H1 (cell line): Measurements from ENCODE around the gene P2RY8. TPM values are rescaled to one million over a fixed set of nuclear protein-coding genes. Genes with fewer than 3 reads are reported as not detected.

Source experiments
- CTCF ChIA-PET: fragments of 300-600 bp; sonication (Branson Sonifier 250); formaldehyde crosslinking; loops from one replicate; lab custom pipeline; 2021; ENCODE audit not compliant: partially characterized antibody; lab: Charles Lee
- POLR2A ChIA-PET: fragments of 300-600 bp; sonication (Branson Sonifier 250); formaldehyde crosslinking; loops from one replicate; lab custom pipeline; 2021; ENCODE audit warnings: inconsistent platforms; ENCODE audit not compliant: partially characterized antibody; lab: Charles Lee
- DNase-seq, 2 experiments: peaks; one replicate each; pipeline versions ENCODE4 v3.0.0 to v3.0.0-alpha.2; 2010 to 2022; ENCODE audit warnings: low spot score in 2 of 2, low read depth in 1 of 2, mixed read lengths in 1 of 2
- FAIRE-seq: peaks from 2 replicates; lab custom pipeline; 2011; peaks lifted over from hg19 to GRCh38; lab: Jason Lieb, UNC
- H2AFZ ChIP-seq: 2 replicates; pipeline ENCODE4 v1.8.1; 2012; ENCODE audit warnings: low read length, inconsistent platforms
- H2AK5ac ChIP-seq: 2 replicates; pipeline ENCODE4 v1.6.1; 2013; ENCODE audit warnings: low read depth, low read length
- H2BK120ac ChIP-seq: replicated peaks from 2 replicates; pipeline ENCODE3; 2013; ENCODE audit warnings: low read depth, low read length, inconsistent platforms
- H2BK12ac ChIP-seq: 2 replicates; pipeline ENCODE4 v1.6.1; 2013; ENCODE audit warnings: low read depth, low read length
- H2BK15ac ChIP-seq: 2 replicates; pipeline ENCODE4 v1.6.1; 2013; ENCODE audit warnings: low read length
- H2BK20ac ChIP-seq: 2 replicates; pipeline ENCODE4 v1.6.1; 2013; ENCODE audit warnings: low read length
- H2BK5ac ChIP-seq: 2 replicates; pipeline ENCODE4 v1.6.1; 2013; ENCODE audit warnings: low read depth, low read length
- H3K14ac ChIP-seq: 2 replicates; pipeline ENCODE4 v1.6.1; 2013; ENCODE audit warnings: inconsistent platforms; ENCODE audit not compliant: insufficient read length
- H3K18ac ChIP-seq: 2 replicates; pipeline ENCODE4 v1.6.1; 2013; ENCODE audit warnings: low read length; ENCODE audit errors: extremely low read depth
- H3K23ac ChIP-seq: 2 replicates; pipeline ENCODE4 v1.6.1; 2013; ENCODE audit warnings: inconsistent platforms; ENCODE audit not compliant: insufficient read length
- H3K23me2 ChIP-seq: 2 replicates; pipeline ENCODE4 v1.6.1; 2013; ENCODE audit warnings: low read depth, low read length
- H3K27ac ChIP-seq: 2 replicates; pipeline ENCODE4 v1.6.1; 2011; ENCODE audit warnings: low read depth, low read length, inconsistent platforms
- H3K27me3 ChIP-seq, 4 experiments: replicated peaks in 1 of 4; 1 replicate in 1 of 4; 2 replicates in 3 of 4; pipeline versions ENCODE4 v1.6.1 to v1.8.1; 2011 to 2013; ENCODE audit warnings: low read length in 3 of 4, mild to moderate bottlenecking in 3 of 4, inconsistent platforms in 2 of 4, mixed read lengths in 2 of 4, moderate library complexity in 1 of 4; ENCODE audit not compliant: control insufficient read depth in 3 of 4, insufficient read depth in 3 of 4; ENCODE audit errors: extremely low read depth in 1 of 4
- H3K36me3 ChIP-seq, 4 experiments: 2 replicates each; pipeline versions ENCODE4 v1.6.1 to v1.8.1; 2011 to 2013; ENCODE audit warnings: mild to moderate bottlenecking in 4 of 4, low read length in 3 of 4, moderate library complexity in 2 of 4, control low read depth in 1 of 4, inconsistent platforms in 1 of 4; ENCODE audit not compliant: insufficient read depth in 4 of 4, control insufficient read depth in 2 of 4
- H3K4ac ChIP-seq: replicated peaks from 2 replicates; pipeline ENCODE3; 2013; ENCODE audit warnings: low read length, low read depth, mixed read lengths, inconsistent platforms; ENCODE audit not compliant: insufficient read length
- H3K4me1 ChIP-seq, 4 experiments: replicated peaks in 1 of 4; 1 replicate in 1 of 4; 2 replicates in 3 of 4; pipeline versions ENCODE4 v1.6.1 to v1.8.1; 2011 to 2013; ENCODE audit warnings: low read length in 3 of 4, inconsistent platforms in 2 of 4, mixed read lengths in 1 of 4; ENCODE audit not compliant: insufficient read depth in 4 of 4, control insufficient read depth in 3 of 4
- H3K4me2 ChIP-seq, 2 experiments: 2 replicates each; pipeline versions ENCODE4 v1.6.1 to v1.8.1; 2011 to 2013; ENCODE audit warnings: low read depth in 2 of 2, low read length in 2 of 2, control low read depth in 1 of 2, inconsistent platforms in 1 of 2, mild to moderate bottlenecking in 1 of 2; ENCODE audit not compliant: insufficient read depth in 1 of 2
- H3K4me3 ChIP-seq, 4 experiments: fragments of 200-600, 300-600 bp in 1 of 4; sonication (generic), shearing (Covaris generic), sonication (Bioruptor Twin) in 1 of 4; 2 replicates each; pipeline versions ENCODE4 v1.5.1 to v1.8.1; 2011 to 2016; ENCODE audit warnings: low read length in 4 of 4, low read depth in 3 of 4, control low read depth in 2 of 4, inconsistent platforms in 2 of 4, mild to moderate bottlenecking in 2 of 4, mixed read lengths in 1 of 4, moderate library complexity in 1 of 4; ENCODE audit not compliant: insufficient read depth in 2 of 4; ENCODE audit errors: extremely low read depth in 1 of 4
- H3K56ac ChIP-seq: replicated peaks from 2 replicates; pipeline ENCODE3; 2013; ENCODE audit warnings: low read depth, mild to moderate bottlenecking, mixed read lengths, low read length, inconsistent platforms; ENCODE audit not compliant: insufficient read length
- H3K79me1 ChIP-seq: 2 replicates; pipeline ENCODE4 v1.6.1; 2013; ENCODE audit warnings: low read depth, low read length, control low read depth
- H3K79me2 ChIP-seq, 2 experiments: 2 replicates each; pipeline versions ENCODE4 v1.6.1 to v1.8.1; 2012 to 2013; ENCODE audit warnings: low read length in 2 of 2, mild to moderate bottlenecking in 2 of 2, inconsistent platforms in 1 of 2; ENCODE audit not compliant: insufficient read depth in 2 of 2, control insufficient read depth in 1 of 2
- H3K9ac ChIP-seq, 4 experiments: replicated peaks in 1 of 4; 1 replicate in 1 of 4; 2 replicates in 3 of 4; pipeline versions ENCODE4 v1.6.1 to v1.8.1; 2011 to 2013; ENCODE audit warnings: low read depth in 3 of 4, low read length in 3 of 4, control low read depth in 2 of 4, mild to moderate bottlenecking in 2 of 4, moderate library complexity in 2 of 4, inconsistent platforms in 1 of 4; ENCODE audit errors: extremely low read depth in 1 of 4
- H3K9me3 ChIP-seq, 2 experiments: 2 replicates each; pipeline versions ENCODE4 v1.6.1 to v1.8.1; 2012 to 2013; ENCODE audit warnings: mild to moderate bottlenecking in 2 of 2, moderate library complexity in 2 of 2, control low read depth in 1 of 2, inconsistent platforms in 1 of 2, low read depth in 1 of 2, low read length in 1 of 2, mixed read lengths in 1 of 2; ENCODE audit not compliant: insufficient read depth in 2 of 2
- H4K20me1 ChIP-seq, 2 experiments: replicated peaks in 1 of 2; 2 replicates each; pipeline versions ENCODE3 to v1.8.1; 2011 to 2013; ENCODE audit warnings: inconsistent platforms in 2 of 2, low read length in 2 of 2, mild to moderate bottlenecking in 1 of 2; ENCODE audit not compliant: insufficient read depth in 2 of 2, control insufficient read depth in 1 of 2
- H4K5ac ChIP-seq: 2 replicates; pipeline ENCODE4 v1.6.1; 2013; ENCODE audit warnings: low read length, low read depth, mixed read lengths, inconsistent platforms; ENCODE audit not compliant: insufficient read length
- H4K8ac ChIP-seq: 2 replicates; pipeline ENCODE4 v1.8.0; 2013; ENCODE audit warnings: mild to moderate bottlenecking, moderate library complexity, low read length, inconsistent platforms; ENCODE audit not compliant: insufficient read depth; ENCODE audit errors: extremely low read depth
- H4K91ac ChIP-seq: replicated peaks from 2 replicates; pipeline ENCODE3; 2013; ENCODE audit warnings: low read length, mixed read lengths, inconsistent platforms; ENCODE audit not compliant: insufficient read length
- ATF2 ChIP-seq: IDR thresholded peaks from 2 replicates; pipeline ENCODE4 v1.6.1; 2012; ENCODE audit warnings: low read length, inconsistent platforms
- CEBPB ChIP-seq: IDR thresholded peaks from 2 replicates; pipeline ENCODE4 v1.6.1; 2012; ENCODE audit warnings: low read depth, low read length
- CHD2 ChIP-seq: IDR thresholded peaks from 2 replicates; pipeline ENCODE4 v1.6.1; 2012; ENCODE audit warnings: low read length, improper control_type of control experiment
- GABPA ChIP-seq: IDR thresholded peaks from 2 replicates; pipeline ENCODE4 v1.6.1; 2011; ENCODE audit warnings: mild to moderate bottlenecking, low read length, moderate library complexity, borderline replicate concordance; ENCODE audit not compliant: insufficient read depth
- JUND ChIP-seq: IDR thresholded peaks from 2 replicates; pipeline ENCODE4 v1.6.1; 2011; ENCODE audit warnings: mild to moderate bottlenecking, improper control_type of control experiment, low read length
- KDM1A ChIP-seq: fragments of 200-600, 300-600 bp; sonication (generic); IDR thresholded peaks from 2 replicates; pipeline ENCODE4 v1.7.1; 2016; ENCODE audit warnings: mild to moderate bottlenecking, low read length, borderline replicate concordance
- MAFK ChIP-seq: IDR thresholded peaks from 2 replicates; pipeline ENCODE4 v1.6.1; 2012; ENCODE audit warnings: low read depth, mild to moderate bottlenecking, improper control_type of control experiment, low read length
- POLR2AphosphoS5 ChIP-seq: IDR thresholded peaks from 2 replicates; pipeline ENCODE4 v1.6.1; 2011; ENCODE audit warnings: low read depth, low read length
- SP2 ChIP-seq: IDR thresholded peaks from 2 replicates; pipeline ENCODE4 v1.6.1; 2012; ENCODE audit warnings: mild to moderate bottlenecking, low read length, inconsistent platforms
- SRF ChIP-seq: IDR thresholded peaks from 2 replicates; pipeline ENCODE4 v1.6.1; 2011; ENCODE audit warnings: mild to moderate bottlenecking, low read depth, low read length, moderate library complexity
- TEAD4 ChIP-seq: IDR thresholded peaks from 2 replicates; pipeline ENCODE4 v1.6.1; 2012; ENCODE audit warnings: low read depth, low read length, inconsistent platforms, mixed read lengths
- ZNF274 ChIP-seq: IDR thresholded peaks from 2 replicates; pipeline ENCODE4 v1.7.0; 2012; ENCODE audit warnings: low read length, borderline replicate concordance; ENCODE audit errors: extremely low read depth
- WGBS, 2 experiments: shearing (Covaris generic) in 1 of 2; methylation state at CpG; one replicate each; pipeline versions ENCODE4 v1.1.6 to v1.1.7; 2013 to 2015; ENCODE audit warnings: low lambda C conversion rate in 2 of 2, mixed read lengths in 2 of 2, inconsistent platforms in 1 of 2, low coverage in 1 of 2, missing lambda C conversion rate in 1 of 2; ENCODE audit not compliant: insufficient replicate concordance in 2 of 2, insufficient coverage in 1 of 2, insufficient read length in 1 of 2; ENCODE audit errors: extremely low coverage in 1 of 2, missing lambda C conversion rate in 1 of 2; 5-methylcytosine and 5-hydroxymethylcytosine counted together
- polyA plus RNA-seq, 7 experiments: library from polyadenylated mRNA; depleted of rRNA in 3 of 7; stranded (reverse) in 5 of 7; unstranded in 2 of 7; fragments of >200 nt in 5 of 7; fragments of 200-250 nt in 2 of 7; gene quantifications; 1 replicate in 5 of 7; 2 replicates in 1 of 7; 4 replicates in 1 of 7; pipeline versions ENCODE4 v1.2.1 to v1.2.3, GENCODE V29; 2011 to 2013; ENCODE audit warnings: missing spikeins in 2 of 7, mixed read lengths in 2 of 7
- total RNA-seq: library from RNA; stranded (reverse); fragmentation: NEBNext Ultra II Directional; extraction: Animal tissue kit (Norgen Biotek cat#: 25700); gene quantifications from 2 replicates; pipeline ENCODE4 v1.2.1, GENCODE V29; 2021

Gene P2RY8
- total and polyA plus RNA-seq, 2 of the 8 experiments (the other 6 are each of a cell fraction or from before 2014, with no cell fraction given) = 0.09 to 0.15 TPM

- 93% methylated on average over 30 of the region's 33 CpGs; no CpG with 5 or more reads in 1 of the 2 experiments for WGBS, 2 experiments
- no peak overlapping the region for H3K9ac ChIP-seq
- H4K91ac ChIP-seq = no peak overlapping the region
- H3K27me3 ChIP-seq = no peaks in the 10 kb centered on the region
- no peak overlapping the region for H3K23ac ChIP-seq
- no peak overlapping the region for H2BK120ac ChIP-seq
- H3K4ac ChIP-seq = no peak overlapping the region
- TF ChIP-seq MAFK (no peak), POLR2AphosphoS5 (no peak), JUND (no peak), CEBPB (no peak), CHD2 (no peak), KDM1A (no peak), GABPA (no peak), TEAD4 (no peak), ZNF274 (no peak), SRF (no peak), ATF2 (no peak), SP2 (no peak)
- no peak overlapping the region for H2BK20ac ChIP-seq
- H3K79me2 ChIP-seq = no peaks in the 10 kb centered on the region
- H3K9me3 ChIP-seq = no peaks in the 10 kb centered on the region
- H3K56ac ChIP-seq = no peak overlapping the region
- no peak for FAIRE-seq
- no peak overlapping the region; the same call in 1 of the 2 replicates for H4K8ac ChIP-seq
- no peak overlapping the region for H3K4me3 ChIP-seq
- no peak overlapping the region for H2BK12ac ChIP-seq
- ChIA-PET CTCF (no interaction called here), POLR2A (no interaction called here)
- peaks cover 0 to 2% (median 0%) of the 10 kb centered on the region in 4 experiments; a peak in 2 of 7 replicates for H3K4me1 ChIP-seq
- no peak overlapping the region for H3K27ac ChIP-seq
- no peak overlapping the region for H2AFZ ChIP-seq
- no peak overlapping the region for H4K5ac ChIP-seq
- H2BK15ac ChIP-seq = no peak overlapping the region
- H2BK5ac ChIP-seq = no peak overlapping the region
- H2AK5ac ChIP-seq = no peak overlapping the region
- H3K4me2 ChIP-seq = no peak overlapping the region
- peaks cover 0 to 2% of the 10 kb centered on the region in 2 experiments for H4K20me1 ChIP-seq
- H3K36me3 ChIP-seq = no peaks in the 10 kb centered on the region
- H3K79me1 ChIP-seq = no peaks in the 10 kb centered on the region
- H3K14ac ChIP-seq = no peak overlapping the region
- H3K18ac ChIP-seq = no peak overlapping the region; the same call in 1 of the 2 replicates
- DNase-seq = no peak
- H3K23me2 ChIP-seq = no peaks in the 10 kb centered on the region
Measured at GRCh38 chrX:1535241-1536041, 1.5 kb downstream of the P2RY8 start.
